Endothelial cell (in vitro differentiated cells): Measurements from ENCODE around the gene ATG12. TPM values are rescaled to one million over a fixed set of nuclear protein-coding genes. Genes with fewer than 3 reads are reported as not detected.
A peak's percentile ranks its signal among the peaks of the same experiment; 100 is the strongest.

Experiments used
- DNase-seq: peaks from one replicate; pipeline ENCODE4 v3.0.0; 2021; ENCODE audit warnings: low spot score
- H3K27ac Mint-ChIP-seq: one replicate; pipeline ENCODE4 v1.8.0; 2021; ENCODE audit warnings: mixed read lengths, inconsistent platforms; ENCODE audit not compliant: unreplicated experiment
- H3K27me3 Mint-ChIP-seq: one replicate; pipeline ENCODE4 v1.8.0; 2021; ENCODE audit warnings: mild to moderate bottlenecking, moderate library complexity, mixed read lengths, inconsistent platforms; ENCODE audit not compliant: unreplicated experiment
- H3K36me3 Mint-ChIP-seq: one replicate; pipeline ENCODE4 v1.8.0; 2021; ENCODE audit warnings: mild to moderate bottlenecking, low read depth, mixed read lengths, inconsistent platforms; ENCODE audit not compliant: unreplicated experiment
- H3K4me1 Mint-ChIP-seq: one replicate; pipeline ENCODE4 v1.8.0; 2021; ENCODE audit warnings: mild to moderate bottlenecking, mixed read lengths, inconsistent platforms; ENCODE audit not compliant: unreplicated experiment
- H3K4me3 Mint-ChIP-seq: one replicate; pipeline ENCODE4 v1.8.0; 2021; ENCODE audit warnings: mild to moderate bottlenecking, mixed read lengths, inconsistent platforms; ENCODE audit not compliant: unreplicated experiment
- H3K9me3 Mint-ChIP-seq: one replicate; pipeline ENCODE4 v1.8.0; 2021; ENCODE audit warnings: mixed read lengths, inconsistent platforms; ENCODE audit not compliant: unreplicated experiment
- CTCF ChIP-seq: fragments of 200-600 bp; sonication (generic); IDR thresholded peaks from one replicate; pipeline ENCODE4 v1.5.0; 2021; ENCODE audit warnings: antibody characterized with exemption; ENCODE audit not compliant: unreplicated experiment
- total RNA-seq: library from RNA; stranded (reverse); fragmentation: NEBNext Ultra II Directional; extraction: Animal tissue kit (Norgen Biotek cat#: 25700); gene quantifications from one replicate; pipeline ENCODE4 v1.2.1, GENCODE V29; 2021; ENCODE audit not compliant: unreplicated experiment

Gene ATG12
- total RNA-seq, 1 donor from 2014 or later = 50.8 TPM

- H3K27ac Mint-ChIP-seq = peak overlapping the region; percentile 67
- DNase-seq = no peak
Observed at GRCh38 chr5:115815006-115815692, 26.2 kb downstream of the ATG12 start.

GRCh38 chr5:115813719-115814118 is 27.6 kb downstream of the ATG12 start:
- Mint-ChIP-seq H3K27me3 (peaks cover 13% of the 10 kb centered on the region), H3K36me3 (peaks cover 4% of the 10 kb centered on the region), H3K4me3 (no peak overlapping the region), H3K4me1 (peaks cover 17% of the 10 kb centered on the region), H3K27ac (no peak overlapping the region), H3K9me3 (no peaks in the 10 kb centered on the region)
- no peak for TF ChIP-seq CTCF
- DNase-seq = no peak

More at GRCh38 chr5:115815006-115815692, 26.2 kb downstream of the ATG12 start:
- H3K9me3 Mint-ChIP-seq = no peaks in the 10 kb centered on the region
- H3K27me3 Mint-ChIP-seq = peaks cover 13% of the 10 kb centered on the region
- TF ChIP-seq CTCF = no peak
- peak overlapping the region; percentile 91 for H3K4me3 Mint-ChIP-seq
- H3K36me3 Mint-ChIP-seq = peaks cover 4% of the 10 kb centered on the region
- peaks cover 9% of the 10 kb centered on the region for H3K4me1 Mint-ChIP-seq

GRCh38 chr5:115812372-115812771 is 29.0 kb downstream of the ATG12 start:
- no peak for TF ChIP-seq CTCF
- Mint-ChIP-seq H3K27me3 (peaks cover 13% of the 10 kb centered on the region), H3K27ac (no peak overlapping the region), H3K4me3 (no peak overlapping the region), H3K9me3 (no peaks in the 10 kb centered on the region), H3K36me3 (peaks cover 4% of the 10 kb centered on the region), H3K4me1 (peaks cover 25% of the 10 kb centered on the region)
- DNase-seq = no peak

GRCh38 chr5:115811406-115811805 is 30.0 kb downstream of the ATG12 start:
- no peaks in the 10 kb centered on the region for H3K9me3 Mint-ChIP-seq
- no peak for TF ChIP-seq CTCF
- H3K27ac Mint-ChIP-seq = no peak overlapping the region
- peaks cover 13% of the 10 kb centered on the region for H3K27me3 Mint-ChIP-seq
- no peak for DNase-seq
- no peak overlapping the region for H3K4me3 Mint-ChIP-seq
- H3K4me1 Mint-ChIP-seq = peaks cover 27% of the 10 kb centered on the region
- H3K36me3 Mint-ChIP-seq = peaks cover 4% of the 10 kb centered on the region

- Mint-ChIP-seq H3K27ac (no peak overlapping the region), H3K9me3 (no peaks in the 10 kb centered on the region)
- DNase-seq = no peak
Observed at GRCh38 chr5:115810761-115811160, 30.6 kb downstream of the ATG12 start.

More at GRCh38 chr5:115810761-115811160, 30.6 kb downstream of the ATG12 start:
- Mint-ChIP-seq H3K4me1 (peaks cover 27% of the 10 kb centered on the region), H3K4me3 (no peak overlapping the region), H3K27me3 (peaks cover 13% of the 10 kb centered on the region), H3K36me3 (peaks cover 4% of the 10 kb centered on the region)
- no peak for TF ChIP-seq CTCF
